GM19395 (cell line): ENCODE measurements around the gene ZC3H7A.

ENCODE experiments used
- ATAC-seq: cut with Tn5 transposase; IDR thresholded peaks from one replicate; pipeline ENCODE4 v1.9.1; 2021; ENCODE audit warnings: mild to moderate bottlenecking, moderate library complexity; ENCODE audit not compliant: unreplicated experiment

The ZC3H7A gene

DNA sequence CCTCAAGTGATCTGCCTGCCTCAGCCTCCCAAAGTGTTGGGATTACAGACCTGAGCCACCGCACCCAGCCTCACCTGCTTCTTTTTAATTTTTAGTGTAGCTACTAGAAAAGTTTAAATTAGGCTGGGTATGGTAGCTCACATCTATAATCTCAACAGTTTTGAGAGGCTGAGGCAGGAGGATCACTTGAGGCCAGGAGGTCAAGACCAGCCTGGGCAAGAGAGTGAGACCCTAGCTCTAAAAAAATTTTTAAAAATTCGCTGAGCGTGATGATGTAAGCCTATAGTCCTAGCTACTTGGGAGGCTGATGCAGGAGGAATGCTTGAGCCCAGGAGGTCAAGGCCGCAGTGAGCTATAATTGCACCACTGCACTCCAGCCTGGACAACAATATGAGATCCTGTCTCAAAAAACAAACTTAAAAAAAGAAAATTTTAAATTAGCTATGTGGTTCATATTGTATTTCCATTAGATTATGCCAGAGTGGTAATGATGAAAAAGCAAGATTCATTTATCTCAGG is 89.3 kb downstream of the ZC3H7A start:
- ATAC-seq = no peak

DNA sequence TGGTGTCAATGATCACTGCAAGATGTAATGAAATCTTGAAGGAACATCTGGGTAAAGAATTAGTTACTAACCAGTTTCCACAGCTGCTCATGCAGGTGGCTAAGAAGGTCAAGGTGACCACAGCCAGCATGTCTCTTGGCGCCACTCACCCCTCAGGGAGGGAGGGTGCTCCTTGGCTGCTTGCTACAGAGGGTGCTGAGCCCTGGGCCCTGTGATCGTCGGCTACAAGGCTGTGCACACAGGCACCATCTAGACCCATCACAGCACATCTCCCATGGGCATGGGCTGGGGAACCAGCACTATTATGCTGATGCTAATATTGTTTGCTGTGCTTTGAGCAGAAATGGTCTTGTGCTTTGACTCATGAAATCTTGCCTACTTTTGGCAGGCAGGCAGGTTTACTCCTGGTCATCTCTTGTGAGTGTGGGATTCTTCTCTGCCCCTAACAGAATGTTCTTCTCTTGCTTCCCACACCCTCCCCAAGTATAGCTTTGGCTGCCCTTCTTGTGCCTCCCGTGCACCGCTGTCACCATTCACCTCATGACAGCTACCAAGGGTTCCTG is 90.8 kb downstream of the ZC3H7A start:
- peak; percentile 63 for ATAC-seq

DNA sequence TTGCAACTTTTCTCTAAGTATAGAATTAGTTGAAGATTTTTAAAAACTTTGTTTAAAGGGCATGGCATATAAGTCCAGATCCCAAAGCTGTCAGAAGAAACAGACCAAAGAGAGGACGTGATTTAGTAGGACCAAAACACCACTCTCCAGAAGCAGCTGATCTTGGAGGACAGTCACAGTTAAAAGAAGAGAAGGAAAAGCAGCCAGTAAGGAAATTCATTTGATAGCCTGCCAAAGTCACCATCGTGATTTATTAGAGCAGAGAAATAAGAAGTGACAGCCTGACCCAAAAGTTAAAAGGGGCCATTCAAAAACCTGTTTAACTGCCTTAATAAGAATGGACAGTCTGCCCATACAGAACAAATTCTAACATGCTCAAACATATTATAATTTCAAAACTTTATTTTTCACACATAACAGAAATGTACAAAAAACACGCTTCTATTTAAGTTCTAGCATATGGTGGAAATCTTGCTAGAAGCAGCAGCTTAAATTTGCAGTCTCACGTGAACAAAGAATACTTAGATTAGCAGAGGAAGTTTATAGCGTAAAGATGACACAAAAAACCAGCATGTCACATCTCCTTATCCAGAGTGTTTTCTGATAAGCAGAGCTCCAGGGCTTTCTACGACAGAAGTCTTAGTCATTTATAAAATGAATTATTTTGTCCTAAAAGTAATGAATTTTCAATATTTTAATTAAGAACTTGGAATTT is 91.6 kb downstream of the ZC3H7A start:
- ATAC-seq = no peak
